HG03159 (cell line): Measurements from ENCODE around the gene DERA.
A peak's percentile ranks its signal among the peaks of the same experiment; 100 is the strongest.
"Not testable (repeated sequence)": the region's sequence is repeated elsewhere in the genome, so short reads cannot be mapped to it uniquely, and the experiment has no call there.

Source experiments
- ATAC-seq: cut with Tn5 transposase; IDR thresholded peaks from one replicate; pipeline ENCODE4 v1.9.1; 2021; ENCODE audit warnings: mild to moderate bottlenecking, moderate library complexity; ENCODE audit not compliant: unreplicated experiment

Gene DERA

DNA sequence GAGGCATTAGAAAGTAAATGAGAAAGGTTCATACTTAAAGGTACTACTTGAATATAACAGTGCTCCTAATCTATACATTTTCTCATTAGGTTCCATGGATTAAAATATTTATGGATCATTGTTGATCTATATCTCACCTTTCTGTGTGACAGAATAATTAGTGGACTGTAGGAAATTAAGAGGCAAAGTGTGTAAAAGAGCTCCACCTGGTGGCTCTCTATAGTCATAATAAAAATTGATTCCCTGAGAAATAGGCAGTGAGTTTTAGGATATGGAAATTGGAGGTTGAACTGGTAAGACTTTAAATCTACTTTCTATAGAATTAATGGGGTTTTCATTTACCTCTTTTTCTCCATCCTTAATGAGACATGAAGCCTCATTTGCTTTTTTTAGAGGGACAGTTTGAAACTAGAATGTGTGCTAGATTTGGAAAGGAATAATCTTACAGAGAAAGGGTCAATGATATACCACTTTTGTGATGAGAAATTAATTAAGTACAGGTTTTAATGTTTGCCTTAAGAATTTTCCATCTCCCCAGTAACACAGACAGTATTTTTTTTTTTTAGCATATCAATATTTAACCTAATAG is 11.8 kb upstream of the DERA start:
- peak; percentile 69 for ATAC-seq

DNA sequence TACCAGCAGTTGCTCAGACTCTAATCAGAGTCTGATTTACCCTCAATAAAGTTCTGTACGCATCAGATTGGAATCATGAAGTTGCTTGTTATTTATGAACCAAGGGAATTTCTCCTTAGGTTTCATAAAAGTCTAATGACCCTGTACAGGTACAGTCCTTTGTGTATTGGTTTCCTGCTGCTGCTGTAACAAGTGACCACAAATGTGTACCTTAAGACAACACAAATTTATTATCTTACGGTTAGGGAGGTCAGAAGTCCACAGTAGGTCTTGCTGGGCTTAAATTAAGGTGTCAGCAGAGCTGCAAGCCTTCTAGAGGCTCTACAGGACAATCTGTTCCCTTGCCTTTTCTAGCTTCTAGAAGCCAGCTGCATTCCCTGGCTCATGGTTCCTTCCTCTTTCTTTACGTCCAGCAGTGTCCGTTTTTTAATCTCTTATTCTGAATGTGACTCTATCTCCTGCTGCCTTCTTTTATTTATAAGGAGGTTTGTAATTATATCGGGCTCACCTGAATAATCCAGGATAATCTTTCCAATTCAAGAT is 6.7 kb upstream of the DERA start:
- no peak for ATAC-seq

DNA sequence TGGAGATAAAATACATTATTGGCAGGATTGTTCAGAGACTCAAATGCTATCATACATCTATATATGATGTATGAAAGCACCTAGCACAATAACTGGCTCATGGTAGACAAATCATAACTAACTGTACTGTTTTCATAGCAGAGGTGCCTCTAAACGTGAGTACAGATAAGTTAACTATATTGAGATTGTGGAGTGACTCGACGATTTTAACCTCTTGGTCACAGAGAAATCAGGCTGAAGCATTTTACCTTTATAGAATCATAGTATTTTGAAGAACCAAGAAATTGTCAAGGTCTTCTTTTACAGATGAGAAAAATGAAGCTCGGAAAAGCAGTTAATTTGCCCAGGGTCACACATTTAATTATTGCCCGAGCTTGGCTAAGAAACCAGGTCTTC is 666 bp upstream of the DERA start:
- no peak for ATAC-seq

DNA sequence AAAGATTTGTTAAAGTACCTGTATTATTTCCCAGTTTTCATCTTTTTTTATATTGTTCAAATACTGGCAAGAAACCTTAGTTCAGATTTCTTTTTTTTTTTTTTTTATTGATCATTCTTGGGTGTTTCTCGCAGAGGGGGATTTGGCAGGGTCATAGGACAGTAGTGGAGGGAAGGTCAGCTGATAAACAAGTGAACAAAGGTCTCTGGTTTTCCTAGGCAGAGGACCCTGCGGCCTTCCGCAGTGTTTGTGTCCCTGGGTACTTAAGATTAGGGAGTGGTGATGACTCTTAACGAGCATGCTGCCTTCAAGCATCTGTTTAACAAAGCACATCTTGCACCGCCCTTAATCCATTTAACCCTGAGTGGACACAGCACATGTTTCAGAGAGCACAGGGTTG is 799 bp downstream of the DERA start:
- not testable (repeated sequence) for ATAC-seq

DNA sequence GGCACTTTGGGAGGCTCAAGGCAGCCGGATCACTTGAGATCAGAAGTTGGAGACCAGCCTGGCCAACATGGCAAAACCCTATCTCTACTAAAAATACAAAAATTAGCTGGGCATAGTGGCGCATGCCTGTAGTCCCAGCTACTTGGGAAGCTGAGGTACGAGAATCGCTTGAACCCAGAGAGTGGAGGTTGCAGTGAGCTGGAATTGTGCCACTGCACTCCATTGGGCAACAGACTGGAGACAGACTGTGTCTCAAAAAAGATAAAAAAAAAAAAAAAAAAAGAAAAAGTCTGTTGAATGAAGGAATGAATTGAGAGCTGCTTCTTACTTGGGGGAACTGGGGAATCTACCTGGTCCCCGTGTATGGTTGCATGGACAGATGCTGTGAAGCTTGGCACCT is 3.0 kb downstream of the DERA start:
- ATAC-seq = not testable (repeated sequence)

DNA sequence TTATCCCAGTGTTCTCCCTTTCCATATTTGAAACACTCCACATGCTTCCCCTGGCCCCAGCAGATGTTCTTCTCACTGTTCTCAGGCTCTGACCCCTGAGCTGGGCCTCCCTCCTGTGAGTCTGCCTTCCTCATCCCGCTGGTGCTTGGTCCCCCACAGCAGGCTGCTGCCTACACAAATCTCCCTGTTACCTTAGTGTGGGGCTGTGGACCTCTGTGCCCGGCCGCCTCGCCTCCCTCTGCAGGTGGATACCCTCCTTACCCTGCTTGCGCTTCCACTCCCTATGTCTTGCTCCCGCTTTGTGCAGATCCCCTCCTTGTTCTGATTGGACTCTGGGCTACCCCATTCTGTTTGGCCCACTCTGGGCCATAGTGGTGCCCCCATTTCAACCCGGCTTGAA is 6.9 kb downstream of the DERA start:
- ATAC-seq = no peak

DNA sequence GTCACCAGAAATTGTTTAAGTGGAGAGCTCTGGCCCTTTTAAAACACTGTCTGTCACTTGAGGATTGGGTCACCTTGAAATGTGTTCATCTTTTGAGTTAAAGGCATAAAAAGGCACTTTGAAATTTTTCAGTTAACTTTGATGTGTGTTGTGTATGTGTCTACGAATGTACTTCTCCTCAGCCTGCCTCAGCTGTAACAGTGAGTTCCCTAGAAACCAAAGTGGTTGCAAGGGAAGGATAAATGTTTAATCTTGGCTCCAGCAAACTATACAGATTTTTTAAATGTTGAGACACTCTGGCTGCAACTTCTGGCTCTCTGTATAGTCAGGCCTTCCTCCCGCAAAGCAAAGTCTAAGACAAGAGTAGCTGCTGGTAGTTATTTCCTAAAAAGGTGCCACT is 8.3 kb downstream of the DERA start:
- no peak for ATAC-seq

DNA sequence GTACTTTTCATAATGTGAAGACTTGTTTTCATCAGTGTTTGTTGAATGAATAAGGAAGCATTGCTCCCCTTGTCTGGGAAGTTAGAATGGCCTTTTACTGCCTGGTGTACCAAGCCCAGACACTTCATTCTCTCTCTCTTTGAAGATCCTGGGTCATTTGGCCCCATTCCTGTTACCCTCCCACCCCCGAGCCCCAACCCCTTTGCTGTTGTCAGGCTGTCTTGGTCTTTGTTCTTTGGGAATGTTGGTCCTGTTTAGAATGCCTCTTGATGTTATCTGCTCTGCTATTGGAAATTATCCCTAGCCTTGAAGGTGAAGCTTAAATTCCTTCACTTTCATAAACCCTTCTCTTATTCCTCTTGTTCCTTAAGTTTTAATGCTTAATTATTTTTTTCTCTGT is 13.8 kb downstream of the DERA start:
- ATAC-seq = no peak

GRCh38 chr12:15928346-15928745 is 17.2 kb downstream of the DERA start:
- ATAC-seq = no peak

DNA sequence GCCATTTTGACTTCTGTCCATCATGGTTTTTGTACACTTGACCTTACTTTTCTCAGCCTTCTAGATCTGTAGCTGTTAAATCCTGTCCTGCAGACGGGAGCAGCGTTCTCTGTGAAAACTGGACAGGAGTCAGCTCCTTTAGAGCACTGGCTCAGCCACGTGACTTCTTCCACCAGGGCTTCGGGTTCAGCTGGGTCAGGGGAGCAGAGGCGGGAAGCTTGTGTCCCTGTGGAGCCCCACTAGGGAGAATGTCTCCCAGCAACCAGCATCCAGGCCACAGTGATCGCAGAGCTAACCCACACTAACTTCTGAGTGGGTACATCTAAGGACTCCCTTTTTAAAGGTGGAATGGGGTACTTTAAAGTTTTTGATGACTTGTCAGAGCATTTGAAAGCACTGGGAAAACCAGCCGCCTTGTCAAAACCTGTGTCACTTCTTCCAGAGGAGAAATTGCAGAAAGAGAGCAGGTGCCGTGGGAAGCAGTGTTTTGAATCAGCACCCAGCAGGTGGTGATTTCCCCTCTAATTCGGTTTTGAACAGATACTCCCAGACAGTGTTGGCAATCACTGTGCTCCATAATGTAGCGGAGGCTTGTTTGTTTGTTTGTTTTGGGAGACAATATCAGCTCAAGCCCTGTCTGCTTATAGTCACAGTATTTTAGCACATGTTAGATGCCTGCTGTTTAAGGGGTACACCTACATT is 17.9 kb downstream of the DERA start:
- no peak for ATAC-seq

DNA sequence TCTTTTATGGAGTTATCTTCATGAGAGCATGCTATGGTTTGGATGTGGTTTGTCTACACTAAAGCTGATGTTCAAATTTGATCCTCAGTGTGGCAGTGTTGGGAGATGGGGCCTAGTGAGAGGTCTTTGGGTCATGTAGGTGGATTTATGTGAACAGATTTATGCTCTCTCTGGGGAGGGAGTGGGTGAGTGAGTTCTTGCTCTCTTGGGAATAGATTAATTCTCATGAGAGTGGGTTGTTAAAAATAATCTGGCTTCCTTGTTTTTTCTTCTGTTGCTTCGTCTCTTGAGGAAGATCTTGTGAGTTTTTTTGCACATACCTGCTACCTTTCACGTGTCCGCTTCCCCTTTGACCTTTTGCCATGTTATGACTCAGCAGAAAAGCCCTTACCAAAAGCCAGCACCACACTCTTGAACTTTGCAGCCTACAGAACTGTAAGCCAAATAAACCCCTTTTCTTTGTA is 20.5 kb downstream of the DERA start:
- peak; percentile 72 for ATAC-seq

- ATAC-seq = no peak
Measured at GRCh38 chr12:15932327-15932726, 21.2 kb downstream of the DERA start.

DNA sequence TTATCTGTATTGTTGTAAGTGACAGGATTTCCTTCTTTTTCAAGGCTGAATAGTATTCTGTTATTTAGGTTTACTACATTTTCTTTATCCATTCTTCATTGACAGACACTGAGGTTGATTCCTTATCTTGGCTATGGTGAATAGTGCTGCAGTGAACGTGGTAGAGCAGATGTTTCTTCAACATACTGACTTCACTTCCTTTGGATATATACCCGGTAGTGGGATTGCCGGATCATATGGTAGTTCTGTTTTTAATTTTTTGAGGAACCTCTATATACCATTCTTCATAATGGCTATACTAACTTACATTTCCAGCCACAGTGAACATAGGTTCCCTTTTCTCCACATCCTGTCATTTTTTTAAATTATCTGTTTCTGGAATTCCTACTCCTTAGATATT is 21.8 kb downstream of the DERA start:
- no peak for ATAC-seq

DNA sequence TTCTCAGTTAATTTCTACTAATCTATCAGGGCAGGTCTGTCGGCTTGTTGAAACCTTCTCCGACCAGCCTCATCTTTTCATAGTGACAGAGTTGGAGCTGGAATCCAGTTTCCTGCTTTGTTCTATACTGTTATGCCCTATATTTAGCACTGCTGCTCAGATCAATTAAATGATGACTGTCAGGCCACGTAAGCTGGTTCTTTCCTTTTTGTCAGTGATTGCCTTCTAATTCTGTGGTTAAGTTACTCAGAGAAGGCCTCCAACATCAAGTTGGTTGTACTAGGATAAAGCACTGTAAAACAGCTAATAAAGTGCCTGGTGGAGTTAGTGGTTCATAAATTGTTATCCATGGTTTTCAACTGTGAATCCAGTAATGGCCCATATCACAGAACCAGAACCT is 22.6 kb downstream of the DERA start:
- no peak for ATAC-seq

GRCh38 chr12:15936751-15937150 is 25.6 kb downstream of the DERA start:
- ATAC-seq = no peak

- ATAC-seq = no peak
Measured at GRCh38 chr12:15937902-15938301, 26.8 kb downstream of the DERA start.

DNA sequence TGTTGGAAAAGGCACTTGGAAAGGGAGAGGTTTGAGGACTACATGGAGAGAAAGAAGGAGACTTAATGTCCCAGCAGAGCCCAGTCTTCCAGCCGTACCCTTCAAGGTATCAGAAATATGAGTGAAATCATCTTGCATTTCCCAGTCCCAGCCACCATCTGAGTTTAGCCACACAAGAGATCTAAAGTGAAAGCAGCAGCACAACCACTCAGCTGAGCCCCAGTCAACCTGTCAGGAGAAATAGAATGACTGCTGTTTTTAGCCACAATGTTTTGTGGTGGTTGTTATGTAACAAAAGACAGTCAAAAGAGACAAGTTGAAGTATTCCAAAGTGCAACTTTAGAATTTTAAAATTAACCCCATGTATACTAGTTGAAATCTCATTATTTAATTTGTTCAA is 28.0 kb downstream of the DERA start:
- no peak for ATAC-seq

DNA sequence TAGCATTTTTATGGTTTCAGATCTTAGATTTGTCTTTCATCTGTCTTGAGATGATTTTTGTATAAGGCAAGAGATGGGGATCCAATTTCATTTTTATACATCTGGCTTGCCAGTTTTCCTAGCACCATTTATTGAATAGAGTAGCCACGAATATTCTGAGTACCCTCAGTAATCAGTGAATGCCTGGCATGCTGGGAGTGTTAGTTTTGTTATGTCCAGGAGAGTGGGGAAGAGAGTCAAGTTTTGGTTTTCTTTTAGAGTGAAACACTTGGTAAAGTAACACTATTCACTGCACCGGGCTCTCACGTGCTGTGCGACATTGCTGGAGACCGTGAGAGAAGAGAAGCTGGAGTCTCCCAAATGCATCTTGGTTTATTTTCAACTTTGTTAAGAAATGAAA is 31.3 kb downstream of the DERA start:
- no peak for ATAC-seq

DNA sequence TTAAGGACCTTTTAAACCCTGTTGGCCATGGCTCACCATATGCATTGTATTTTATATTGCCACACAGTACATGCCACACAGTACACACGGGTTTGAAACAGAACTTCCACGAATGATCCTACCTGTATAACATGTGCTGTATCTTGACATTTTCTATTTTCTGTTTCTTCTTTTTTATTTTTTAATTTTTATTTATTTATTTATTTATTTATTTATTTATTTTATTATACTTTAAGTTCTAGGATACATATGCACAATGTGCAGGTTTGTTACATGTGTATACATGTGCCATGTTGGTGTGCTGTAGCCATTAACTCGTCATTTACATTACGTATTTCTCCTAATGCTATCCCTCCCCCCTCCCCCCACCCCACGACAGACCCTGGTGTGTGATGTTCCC is 32.4 kb downstream of the DERA start:
- ATAC-seq = not testable (repeated sequence)

DNA sequence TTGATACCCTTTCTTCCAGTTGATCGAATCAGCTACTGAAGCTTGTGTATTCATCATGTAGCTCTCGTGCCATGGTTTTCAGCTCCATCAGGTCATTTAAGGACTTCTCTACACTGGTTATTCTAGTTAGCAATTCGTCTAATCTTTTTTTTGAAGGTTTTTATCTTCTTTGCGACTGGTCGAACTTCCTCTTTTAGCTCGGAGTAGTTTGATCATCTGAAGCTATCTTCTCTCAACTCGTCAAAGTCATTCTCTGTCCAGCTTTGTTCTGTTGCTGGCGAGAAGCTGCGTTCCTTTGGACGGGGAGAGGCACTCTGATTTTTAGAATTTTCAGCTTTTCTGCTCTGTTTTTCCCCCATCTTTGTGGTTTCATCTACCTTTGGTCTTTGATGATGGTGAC is 37.3 kb downstream of the DERA start:
- ATAC-seq = not testable (repeated sequence)

DNA sequence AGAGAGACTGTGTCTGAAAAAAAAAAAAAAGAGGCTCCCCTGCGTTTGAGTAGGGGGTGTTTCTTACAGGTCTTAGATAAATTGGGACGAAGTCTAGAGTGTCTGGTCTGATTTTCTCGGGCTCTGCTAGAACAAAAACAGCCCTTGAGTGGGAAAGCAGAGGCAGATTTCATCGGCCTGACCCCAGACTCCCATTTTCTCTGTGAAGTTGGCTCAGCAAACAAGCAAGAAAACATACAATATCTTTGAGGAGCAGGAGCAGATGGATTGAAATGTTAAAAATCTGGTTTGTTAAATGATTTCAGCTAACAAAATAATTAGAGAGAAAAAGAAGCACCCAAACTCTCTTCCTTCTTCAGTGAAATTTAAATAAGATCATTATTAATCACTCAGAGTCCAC is 44.1 kb downstream of the DERA start:
- no peak for ATAC-seq

DNA sequence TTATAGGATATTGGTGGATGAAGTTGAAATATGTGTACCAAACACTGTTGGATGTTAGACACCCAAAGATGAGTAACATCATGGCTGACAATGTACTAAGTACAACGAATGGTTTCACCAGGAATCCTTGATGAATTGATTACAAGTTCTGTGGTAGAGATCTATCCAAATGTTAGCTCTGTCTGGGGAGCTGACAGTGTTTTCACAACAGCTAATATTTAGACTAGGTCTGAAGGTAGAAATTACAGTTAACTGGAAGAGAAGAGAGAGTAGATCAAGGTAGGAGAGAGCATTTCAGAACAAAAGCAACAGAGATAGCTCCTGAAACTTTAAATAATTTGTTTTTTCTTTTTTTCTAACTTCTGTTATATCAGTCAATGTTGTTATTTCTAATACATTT is 44.9 kb downstream of the DERA start:
- ATAC-seq = no peak
